ENCODE results near the gene YLPM1. TPM values are rescaled to one million over a fixed set of nuclear protein-coding genes. Genes with fewer than 3 reads are reported as not detected.
A peak's percentile ranks its signal among the peaks of the same experiment; 100 is the strongest.
"Not testable (repeated sequence)": the region's sequence is repeated elsewhere in the genome, so short reads cannot be mapped to it uniquely, and the experiment has no call there.

YLPM1 gene
- total RNA-seq, 2 donors from 2014 or later: 62.6 to 67.1 TPM

DNA sequence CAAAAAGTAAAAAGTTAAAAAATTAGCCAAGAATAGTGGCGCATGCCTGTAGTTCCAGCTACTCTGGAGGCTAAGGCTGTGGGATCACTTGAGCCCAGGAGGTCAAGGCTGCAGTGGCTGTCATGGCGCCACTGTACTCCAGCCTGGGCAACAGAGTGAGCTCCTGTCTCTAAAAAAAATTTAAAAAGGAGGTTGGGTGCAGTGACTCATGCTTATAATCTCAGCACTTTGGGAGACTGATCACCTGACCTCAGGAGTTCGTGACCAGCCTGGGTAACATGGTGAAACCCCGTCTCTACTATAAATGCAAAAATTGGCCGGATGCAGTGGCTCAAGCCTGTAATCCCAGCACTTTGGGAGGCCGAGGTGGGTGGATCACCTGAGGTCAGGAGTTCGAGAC is 8.2 kb upstream of the YLPM1 start:
- ATAC-seq (replicated peaks in 1 of 2) (no peak), DNase-seq (no peak)
- Mint-ChIP-seq H3K4me3 (no peak overlapping the region), H3K4me1 (ENCODE audit: low read depth) (no peaks in the 10 kb centered on the region), H3K27ac (no peak overlapping the region), H3K27me3 (ENCODE audit: low read depth) (no peaks in the 10 kb centered on the region), H3K36me3 (ENCODE audit: insufficient read depth in 2 of 2) (peaks cover 8 to 10% of the 10 kb centered on the region in 2 donors), H3K9me3 (peaks cover 6 to 9% of the 10 kb centered on the region in 2 donors)

DNA sequence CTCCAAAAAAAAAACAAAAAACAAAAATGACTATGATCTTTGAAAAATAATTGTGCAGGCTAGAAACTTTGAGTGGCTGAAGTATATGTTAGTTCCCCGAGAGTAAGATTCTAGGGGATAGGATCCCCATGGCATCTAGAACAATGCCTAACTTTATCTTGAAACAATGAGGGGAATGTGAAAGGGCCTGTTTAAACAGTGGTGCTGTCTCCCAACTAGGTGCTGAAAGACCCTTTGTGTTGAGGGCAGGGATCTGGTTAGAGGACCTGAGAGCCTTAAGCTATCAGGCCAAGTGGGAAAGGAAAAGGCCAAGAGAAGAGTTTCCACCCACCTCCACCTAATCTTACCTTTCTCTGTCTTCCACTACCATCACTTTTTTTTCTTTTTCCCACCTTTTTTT is 6.8 kb upstream of the YLPM1 start:
- DNase-seq: no peak
- H3K4me3 Mint-ChIP-seq: no peak overlapping the region
- H3K4me1 Mint-ChIP-seq (ENCODE audit: low read depth): peaks cover 9% of the 10 kb centered on the region
- H3K27ac Mint-ChIP-seq: no peak overlapping the region
- H3K9me3 Mint-ChIP-seq: peaks cover 6 to 9% of the 10 kb centered on the region in 2 donors
- H3K36me3 Mint-ChIP-seq (ENCODE audit: insufficient read depth in 2 of 2): peaks cover 8 to 10% of the 10 kb centered on the region in 2 donors
- ATAC-seq (replicated peaks in 1 of 2): no peak
- no peaks in the 10 kb centered on the region for H3K27me3 Mint-ChIP-seq (ENCODE audit: low read depth)

DNA sequence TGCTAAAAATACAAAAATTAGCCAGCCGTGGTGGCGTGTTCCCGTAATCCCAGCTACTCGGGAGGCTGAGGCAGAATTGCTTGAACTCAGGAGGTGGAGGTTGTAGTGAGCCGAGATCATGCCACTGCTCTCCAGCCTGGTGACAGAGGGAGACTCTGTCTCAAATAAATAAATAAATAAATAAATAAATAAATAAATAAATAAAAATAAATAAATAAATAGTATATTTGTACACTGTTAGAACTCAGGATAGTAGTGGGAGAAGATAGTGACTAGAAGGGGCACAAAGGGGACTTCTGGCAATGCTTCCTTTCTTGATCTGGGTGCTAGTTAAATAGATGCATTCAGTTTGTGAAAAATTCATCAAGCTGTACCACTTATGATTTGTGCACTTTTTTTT is 4.6 kb upstream of the YLPM1 start:
- not testable (repeated sequence) for H3K36me3 Mint-ChIP-seq (ENCODE audit: insufficient read depth in 2 of 2); H3K9me3 Mint-ChIP-seq; H3K4me3 Mint-ChIP-seq; ATAC-seq (replicated peaks in 1 of 2); H3K27ac Mint-ChIP-seq; H3K27me3 Mint-ChIP-seq (ENCODE audit: low read depth); DNase-seq
- peaks cover 23% of the 10 kb centered on the region for H3K4me1 Mint-ChIP-seq (ENCODE audit: low read depth)

DNA sequence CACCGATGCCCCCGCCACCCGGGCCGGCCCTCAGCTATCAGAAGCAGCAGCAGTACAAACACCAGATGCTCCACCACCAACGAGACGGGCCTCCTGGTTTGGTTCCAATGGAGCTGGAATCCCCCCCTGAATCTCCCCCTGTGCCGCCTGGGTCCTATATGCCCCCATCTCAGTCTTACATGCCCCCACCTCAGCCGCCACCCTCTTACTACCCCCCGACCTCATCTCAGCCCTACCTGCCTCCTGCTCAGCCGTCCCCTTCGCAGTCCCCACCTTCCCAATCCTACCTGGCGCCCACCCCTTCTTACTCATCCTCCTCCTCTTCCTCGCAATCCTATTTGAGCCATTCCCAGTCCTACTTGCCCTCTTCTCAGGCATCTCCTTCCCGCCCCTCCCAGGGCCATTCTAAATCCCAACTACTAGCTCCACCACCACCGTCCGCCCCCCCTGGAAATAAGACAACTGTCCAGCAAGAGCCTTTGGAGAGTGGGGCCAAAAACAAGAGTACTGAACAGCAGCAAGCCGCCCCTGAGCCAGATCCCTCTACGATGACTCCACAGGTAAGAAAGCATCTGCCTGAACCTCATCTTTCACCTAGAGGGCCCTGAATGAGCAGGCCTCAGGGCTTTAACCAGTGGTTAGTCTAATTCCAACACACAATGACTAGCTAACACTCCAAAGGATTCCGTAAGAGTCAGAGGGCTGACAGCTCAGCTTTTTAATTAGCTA is 851 bp downstream of the YLPM1 start:
- peak overlapping the region; percentile 98 to 99 for H3K4me3 Mint-ChIP-seq
- ATAC-seq (replicated peaks in 1 of 2): peak in 1 of 2 donors; percentile 8

DNA sequence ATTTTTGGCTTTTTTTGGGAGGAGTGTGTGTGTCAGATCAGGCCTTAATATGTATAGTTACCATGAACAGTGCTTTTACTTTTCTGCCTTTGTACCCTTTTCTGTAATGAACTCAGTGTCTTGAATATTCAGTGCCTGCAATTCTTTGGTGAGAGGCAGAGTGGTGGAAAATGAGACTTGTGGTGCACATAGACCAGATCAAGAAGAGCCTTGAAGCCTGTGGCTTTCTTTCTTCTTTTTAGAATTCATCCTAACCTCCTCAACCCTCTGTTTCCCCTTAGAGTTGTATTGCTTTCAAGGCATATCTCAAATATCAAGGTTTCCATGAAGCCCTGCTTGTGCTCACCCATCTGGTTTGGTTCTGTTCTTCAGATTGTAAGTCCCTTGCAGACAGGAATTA is 2.6 kb downstream of the YLPM1 start:
- Mint-ChIP-seq H3K36me3 (ENCODE audit: insufficient read depth in 2 of 2) (peaks cover 10 to 22% of the 10 kb centered on the region in 2 donors), H3K27me3 (ENCODE audit: low read depth) (no peaks in the 10 kb centered on the region), H3K4me1 (ENCODE audit: low read depth) (peaks cover 71% of the 10 kb centered on the region), H3K9me3 (no peaks in the 10 kb centered on the region), H3K4me3 (peak overlapping the region; percentile 98 to 99), H3K27ac (peak overlapping the region; percentile 94)
- ATAC-seq (replicated peaks in 1 of 2): peak in 1 of 2 donors; percentile 19
- peak; percentile 10 to 14 for DNase-seq

More for the DNA sequence above, 851 bp downstream of the YLPM1 start:
- H3K4me1 Mint-ChIP-seq (ENCODE audit: low read depth): peaks cover 73% of the 10 kb centered on the region
- peak overlapping the region; percentile 94 for H3K27ac Mint-ChIP-seq
- H3K36me3 Mint-ChIP-seq (ENCODE audit: insufficient read depth in 2 of 2): peaks cover 10 to 18% of the 10 kb centered on the region in 2 donors
- DNase-seq: peak; percentile 7 to 10
- no peaks in the 10 kb centered on the region for H3K27me3 Mint-ChIP-seq (ENCODE audit: low read depth)
- no peaks in the 10 kb centered on the region for H3K9me3 Mint-ChIP-seq

DNA sequence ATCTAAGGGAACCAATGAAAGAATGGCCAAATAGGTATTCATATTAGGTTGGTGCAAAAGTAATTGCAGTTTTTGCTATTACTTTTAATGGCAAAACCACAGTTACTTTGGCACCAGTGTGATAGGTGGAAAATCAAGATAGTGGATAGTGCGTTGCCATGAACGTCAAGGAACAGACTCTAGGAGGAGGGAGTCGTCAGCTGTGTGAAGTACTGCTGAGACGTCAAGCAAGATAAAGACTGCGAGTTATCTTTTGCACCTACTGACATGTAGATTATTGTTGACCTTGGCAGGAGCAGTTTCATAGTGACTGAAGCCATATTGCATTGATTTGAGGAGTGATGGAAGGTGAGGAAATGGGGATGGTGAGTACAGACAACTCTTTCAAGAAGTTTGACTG is 8.3 kb downstream of the YLPM1 start:
- H3K36me3 Mint-ChIP-seq (ENCODE audit: insufficient read depth in 2 of 2): peaks cover 3 to 15% of the 10 kb centered on the region in 2 donors
- ATAC-seq (replicated peaks in 1 of 2) (no peak), DNase-seq (no peak)
- H3K9me3 Mint-ChIP-seq: no peaks in the 10 kb centered on the region
- no peak overlapping the region for H3K4me3 Mint-ChIP-seq
- no peaks in the 10 kb centered on the region for H3K27me3 Mint-ChIP-seq (ENCODE audit: low read depth)
- H3K27ac Mint-ChIP-seq: no peak overlapping the region
- peaks cover 54% of the 10 kb centered on the region for H3K4me1 Mint-ChIP-seq (ENCODE audit: low read depth)

DNA sequence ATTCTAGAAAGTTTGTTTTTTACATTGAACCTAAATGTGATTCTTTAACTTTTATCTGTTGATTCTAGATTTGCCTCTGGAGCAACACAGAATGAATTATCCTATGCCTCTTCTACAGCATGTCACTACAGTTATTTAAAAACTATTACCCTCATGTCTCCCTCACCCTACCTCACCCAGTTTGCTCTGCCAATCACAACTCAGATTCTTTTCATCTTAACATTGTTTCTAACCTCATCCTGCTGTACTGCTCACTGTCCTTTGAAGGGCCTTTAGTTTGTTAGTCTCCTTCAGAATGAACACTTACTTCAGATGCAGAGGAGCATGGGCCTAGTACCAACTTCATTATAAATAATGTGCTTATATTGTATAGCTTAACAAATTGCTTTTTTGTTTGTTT is 21.5 kb downstream of the YLPM1 start:
- H3K36me3 Mint-ChIP-seq (ENCODE audit: insufficient read depth in 2 of 2): peaks cover 8 to 26% of the 10 kb centered on the region in 2 donors
- ATAC-seq (replicated peaks in 1 of 2) (no peak), DNase-seq (no peak)
- peaks cover 17% of the 10 kb centered on the region for H3K4me1 Mint-ChIP-seq (ENCODE audit: low read depth)
- peak overlapping the region; percentile 80 for H3K27ac Mint-ChIP-seq
- H3K4me3 Mint-ChIP-seq: no peak overlapping the region
- no peaks in the 10 kb centered on the region for H3K27me3 Mint-ChIP-seq (ENCODE audit: low read depth)
- H3K9me3 Mint-ChIP-seq: no peaks in the 10 kb centered on the region

DNA sequence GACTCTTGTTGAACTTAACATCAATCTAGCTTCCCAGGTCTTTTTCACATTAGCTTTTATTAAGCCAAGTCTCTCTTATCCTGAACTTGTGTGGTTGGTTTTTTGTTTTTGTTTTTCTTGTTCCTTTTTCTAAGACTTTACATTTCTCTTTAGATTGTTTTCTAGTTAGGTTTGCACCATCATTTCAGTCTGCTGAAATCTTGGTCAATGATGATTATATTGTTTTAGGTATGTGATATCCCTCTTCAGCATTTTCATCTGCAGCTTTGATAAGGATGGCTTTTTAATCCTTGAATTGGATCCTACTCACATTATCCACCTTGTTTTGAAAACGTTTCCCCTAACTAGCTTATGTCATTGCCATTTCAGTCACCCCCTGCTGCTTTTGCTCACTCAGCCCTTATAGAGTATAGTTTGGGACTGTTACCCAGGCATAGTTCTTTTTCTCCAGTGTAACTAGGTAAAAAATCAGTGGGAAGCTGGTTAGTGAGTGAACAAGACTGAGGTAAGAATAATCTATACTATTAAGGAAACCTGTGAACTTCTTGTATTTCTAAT is 22.0 kb downstream of the YLPM1 start:
- H3K4me1 Mint-ChIP-seq (ENCODE audit: low read depth): peaks cover 17% of the 10 kb centered on the region
- H3K36me3 Mint-ChIP-seq (ENCODE audit: insufficient read depth in 2 of 2): peaks cover 8 to 26% of the 10 kb centered on the region in 2 donors
- H3K9me3 Mint-ChIP-seq: no peaks in the 10 kb centered on the region
- no peak overlapping the region for H3K4me3 Mint-ChIP-seq
- DNase-seq (no peak), ATAC-seq (replicated peaks in 1 of 2) (no peak)
- peak overlapping the region; percentile 80 for H3K27ac Mint-ChIP-seq
- H3K27me3 Mint-ChIP-seq (ENCODE audit: low read depth): no peaks in the 10 kb centered on the region

DNA sequence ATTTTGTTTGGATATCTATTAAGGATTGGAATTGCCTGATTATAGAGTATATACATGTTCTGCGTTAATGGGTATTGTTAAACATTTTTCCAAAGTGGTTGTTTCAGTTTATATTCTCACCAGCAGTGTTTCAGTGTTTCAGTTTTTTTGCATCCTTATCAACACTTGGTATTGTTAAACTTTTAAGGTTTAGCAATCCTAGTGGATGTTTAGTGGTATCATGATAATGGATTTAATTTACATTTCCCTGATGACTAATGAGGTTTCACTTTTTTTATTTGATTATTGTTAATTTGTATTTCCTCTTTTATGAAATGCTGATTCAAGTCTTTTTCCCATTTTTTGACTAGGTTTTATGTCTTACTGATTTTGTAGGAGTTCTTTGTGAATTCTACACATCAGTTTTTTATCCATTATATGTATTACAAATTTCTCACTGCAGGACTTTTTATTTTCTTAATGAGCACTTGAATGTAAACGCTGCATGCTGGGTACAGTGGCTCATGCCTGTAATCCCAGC is 23.7 kb downstream of the YLPM1 start:
- ATAC-seq (replicated peaks in 1 of 2) (no peak), DNase-seq (no peak)
- Mint-ChIP-seq H3K9me3 (peaks cover 0 to 2% of the 10 kb centered on the region in 2 donors), H3K4me1 (ENCODE audit: low read depth) (peaks cover 22% of the 10 kb centered on the region), H3K36me3 (ENCODE audit: insufficient read depth in 2 of 2) (peaks cover 11 to 24% of the 10 kb centered on the region in 2 donors), H3K27ac (no peak overlapping the region), H3K27me3 (ENCODE audit: low read depth) (no peaks in the 10 kb centered on the region), H3K4me3 (no peak overlapping the region)

DNA sequence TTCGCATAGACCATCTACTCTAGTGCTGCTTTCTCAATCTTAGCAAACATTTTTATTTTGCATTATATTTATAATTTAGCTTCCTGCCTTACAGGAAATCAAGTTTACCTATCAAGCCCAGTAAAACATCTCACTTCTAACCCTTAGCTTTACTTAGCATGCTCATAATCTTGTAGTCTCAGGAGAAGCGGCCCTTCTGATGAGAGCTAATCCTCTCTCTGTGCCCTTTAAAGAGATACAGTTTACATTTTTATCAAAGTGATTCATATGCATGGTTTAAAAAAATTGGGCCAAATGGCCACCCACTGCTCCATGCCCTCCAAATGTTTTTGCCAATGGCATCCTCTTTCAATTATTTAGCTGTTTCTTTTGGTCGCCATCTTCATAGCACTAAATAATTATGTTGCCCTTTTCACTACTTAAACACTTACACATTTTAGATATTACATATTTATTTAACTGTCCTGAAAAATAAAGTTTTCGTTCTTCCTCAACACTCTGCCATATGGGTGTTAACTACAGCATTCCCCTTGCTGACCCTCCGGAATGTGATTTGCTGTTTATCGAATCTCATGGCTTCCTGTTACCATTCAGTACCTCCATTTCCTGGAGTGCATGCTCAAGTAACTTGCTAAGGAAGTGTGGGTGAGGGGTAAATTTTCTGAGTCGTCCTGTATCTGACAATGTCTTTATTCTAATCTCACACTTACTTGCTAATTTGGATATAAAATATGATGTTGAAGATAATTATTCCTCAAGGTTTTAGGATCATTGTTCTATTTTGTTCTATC is 29.3 kb downstream of the YLPM1 start:
- H3K4me1 Mint-ChIP-seq (ENCODE audit: low read depth): peaks cover 32% of the 10 kb centered on the region
- peak overlapping the region; percentile 98 for H3K27ac Mint-ChIP-seq
- DNase-seq (peak in 1 of 2 donors; percentile 5), ATAC-seq (replicated peaks in 1 of 2) (peak in 1 of 2 donors; percentile 59)
- peak overlapping the region; percentile 49 to 92 for H3K4me3 Mint-ChIP-seq
- no peaks in the 10 kb centered on the region for H3K27me3 Mint-ChIP-seq (ENCODE audit: low read depth)
- H3K36me3 Mint-ChIP-seq (ENCODE audit: insufficient read depth in 2 of 2): peaks cover 4 to 11% of the 10 kb centered on the region in 2 donors
- H3K9me3 Mint-ChIP-seq: peaks cover 0 to 2% of the 10 kb centered on the region in 2 donors

DNA sequence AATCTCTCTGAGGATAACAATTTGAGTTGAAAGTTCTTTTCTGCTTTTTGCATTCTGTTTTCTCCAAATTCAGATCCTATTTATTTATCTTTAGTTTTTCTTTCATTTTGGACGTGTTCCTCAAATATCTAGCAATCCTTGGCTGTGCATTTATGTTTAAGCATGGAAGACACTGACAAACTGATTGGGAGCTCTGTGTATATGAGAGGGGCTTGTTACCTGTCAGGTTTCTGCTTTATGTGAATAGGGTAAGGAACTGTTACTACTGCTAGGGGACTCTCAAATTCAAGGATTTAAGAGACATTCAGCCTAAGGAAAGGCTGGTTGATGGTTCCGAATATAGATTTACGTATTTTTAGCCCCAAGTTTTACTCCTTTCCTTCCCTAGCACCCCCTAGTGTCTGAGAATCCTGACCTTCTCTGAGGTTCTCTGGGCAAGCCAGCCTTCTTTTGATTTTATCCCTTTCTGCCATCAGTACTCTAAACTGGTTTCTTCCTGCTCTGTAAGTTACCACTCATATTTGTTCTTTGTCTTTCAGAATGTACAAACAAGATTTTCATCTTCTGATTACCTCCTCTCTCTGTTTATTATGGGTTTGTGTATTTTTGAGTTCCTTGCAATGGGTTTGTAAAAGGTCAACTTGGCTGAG is 30.5 kb downstream of the YLPM1 start:
- H3K4me3 Mint-ChIP-seq: peak overlapping the region; percentile 49 to 92
- H3K27me3 Mint-ChIP-seq (ENCODE audit: low read depth): no peaks in the 10 kb centered on the region
- peak overlapping the region; percentile 98 for H3K27ac Mint-ChIP-seq
- DNase-seq (peak in 1 of 2 donors; percentile 4), ATAC-seq (replicated peaks in 1 of 2) (peak in 1 of 2 donors; percentile 25)
- peaks cover 32% of the 10 kb centered on the region for H3K4me1 Mint-ChIP-seq (ENCODE audit: low read depth)
- H3K9me3 Mint-ChIP-seq: peaks cover 0 to 2% of the 10 kb centered on the region in 2 donors
- H3K36me3 Mint-ChIP-seq (ENCODE audit: insufficient read depth in 2 of 2): peaks cover 6 to 12% of the 10 kb centered on the region in 2 donors

DNA sequence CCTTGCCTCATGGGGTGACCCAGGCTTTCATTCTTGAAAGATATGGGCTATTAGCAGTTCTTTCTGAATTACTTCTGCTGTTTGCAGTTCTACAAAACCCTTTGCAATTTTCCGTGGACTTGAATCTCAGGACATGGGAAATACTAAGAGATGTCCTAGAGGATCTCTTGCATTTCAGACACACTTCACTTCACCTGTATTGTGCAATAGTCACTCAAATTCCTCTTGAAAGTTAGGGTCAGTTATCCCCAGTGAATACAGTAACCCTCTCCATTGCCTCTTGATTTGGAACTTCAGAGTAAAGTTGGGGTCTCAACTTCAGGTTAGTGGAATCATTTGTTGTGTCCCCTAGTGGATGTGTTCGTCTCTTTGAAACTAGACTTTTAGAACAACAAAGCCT is 31.8 kb downstream of the YLPM1 start:
- Mint-ChIP-seq H3K36me3 (ENCODE audit: insufficient read depth in 2 of 2) (peaks cover 10 to 19% of the 10 kb centered on the region in 2 donors), H3K27ac (peak overlapping the region; percentile 43), H3K4me3 (no peak overlapping the region), H3K27me3 (ENCODE audit: low read depth) (no peaks in the 10 kb centered on the region), H3K9me3 (peaks cover 0 to 2% of the 10 kb centered on the region in 2 donors), H3K4me1 (ENCODE audit: low read depth) (peaks cover 38% of the 10 kb centered on the region)
- no peak for DNase-seq
- no peak for ATAC-seq (replicated peaks in 1 of 2)

Data from activated T-cell treated with anti-CD3 and anti-CD28 coated beads, Interleukin-2, amount 50 U/mL, for 72 hours (primary cell).